ENCODE results near the gene CTAG1B. TPM values are rescaled to one million over a fixed set of nuclear protein-coding genes. Genes with fewer than 3 reads are reported as not detected.

Gene CTAG1B
- total RNA-seq, 1 experiment from 2014 or later = not detected

DNA sequence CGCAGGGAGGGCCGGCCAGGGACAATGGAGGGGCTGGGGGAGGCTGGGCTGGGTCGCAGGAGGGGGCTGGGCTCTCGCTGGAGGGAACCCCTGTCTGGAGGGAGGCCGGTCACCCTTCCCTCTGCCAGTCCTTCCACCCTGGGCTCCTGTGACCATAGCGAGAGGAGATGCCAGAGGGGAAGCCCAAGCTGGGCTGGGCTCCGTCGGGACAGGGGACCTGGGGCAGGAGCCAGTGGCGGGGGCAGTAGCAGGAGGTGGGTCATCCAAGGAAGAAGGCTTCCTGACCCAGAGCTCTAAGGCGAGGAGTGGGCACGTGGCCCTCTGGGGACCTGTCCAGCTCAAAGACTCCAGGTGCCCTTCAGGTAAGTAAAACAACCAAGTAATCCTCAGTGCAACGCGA, 16.9 kb downstream of the CTAG1B start (continued):
- TF ChIP-seq CBX3 (IDR thresholded peaks at IDR 0.05; ENCODE audit: low read depth) (no peak), SP1 (IDR thresholded peaks at IDR 0.05; ENCODE audit: low read depth) (no peak), EZH2phosphoT487 (IDR thresholded peaks at IDR 0.05; ENCODE audit: borderline replicate concordance) (no peak), ELF1 (IDR thresholded peaks at IDR 0.05; ENCODE audit: borderline replicate concordance, low read depth) (no peak), POLR2AphosphoS5 (IDR thresholded peaks at IDR 0.05; ENCODE audit: low read depth, low read length) (no peak), POLR2A (IDR thresholded peaks at IDR 0.05; ENCODE audit: borderline replicate concordance, extremely low read depth, insufficient read depth, insufficient read length) (no peak), EZH2 (IDR thresholded peaks at IDR 0.05) (no peak), EGR1 (IDR thresholded peaks at IDR 0.05; ENCODE audit: low read depth) (no peak), JUND (IDR thresholded peaks at IDR 0.05) (no peak), CEBPB (IDR thresholded peaks at IDR 0.05; ENCODE audit: low read depth) (no peak)
- TF ChIP-seq, protein P1, sequence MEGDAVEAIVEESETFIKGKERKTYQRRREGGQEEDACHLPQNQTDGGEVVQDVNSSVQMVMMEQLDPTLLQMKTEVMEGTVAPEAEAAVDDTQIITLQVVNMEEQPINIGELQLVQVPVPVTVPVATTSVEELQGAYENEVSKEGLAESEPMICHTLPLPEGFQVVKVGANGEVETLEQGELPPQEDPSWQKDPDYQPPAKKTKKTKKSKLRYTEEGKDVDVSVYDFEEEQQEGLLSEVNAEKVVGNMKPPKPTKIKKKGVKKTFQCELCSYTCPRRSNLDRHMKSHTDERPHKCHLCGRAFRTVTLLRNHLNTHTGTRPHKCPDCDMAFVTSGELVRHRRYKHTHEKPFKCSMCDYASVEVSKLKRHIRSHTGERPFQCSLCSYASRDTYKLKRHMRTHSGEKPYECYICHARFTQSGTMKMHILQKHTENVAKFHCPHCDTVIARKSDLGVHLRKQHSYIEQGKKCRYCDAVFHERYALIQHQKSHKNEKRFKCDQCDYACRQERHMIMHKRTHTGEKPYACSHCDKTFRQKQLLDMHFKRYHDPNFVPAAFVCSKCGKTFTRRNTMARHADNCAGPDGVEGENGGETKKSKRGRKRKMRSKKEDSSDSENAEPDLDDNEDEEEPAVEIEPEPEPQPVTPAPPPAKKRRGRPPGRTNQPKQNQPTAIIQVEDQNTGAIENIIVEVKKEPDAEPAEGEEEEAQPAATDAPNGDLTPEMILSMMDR (IDR thresholded peaks at IDR 0.05 in 2 of 3, conservative IDR thresholded peaks at IDR 0.05 in 1 of 3; ENCODE audit: borderline replicate concordance in 1 of 3, insufficient read depth in 1 of 3, low read depth in 2 of 3, low read length in 2 of 3) = no peak
- TF ChIP-seq, protein P2, sequence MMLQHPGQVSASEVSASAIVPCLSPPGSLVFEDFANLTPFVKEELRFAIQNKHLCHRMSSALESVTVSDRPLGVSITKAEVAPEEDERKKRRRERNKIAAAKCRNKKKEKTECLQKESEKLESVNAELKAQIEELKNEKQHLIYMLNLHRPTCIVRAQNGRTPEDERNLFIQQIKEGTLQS (IDR thresholded peaks at IDR 0.05) = no peak

DNA sequence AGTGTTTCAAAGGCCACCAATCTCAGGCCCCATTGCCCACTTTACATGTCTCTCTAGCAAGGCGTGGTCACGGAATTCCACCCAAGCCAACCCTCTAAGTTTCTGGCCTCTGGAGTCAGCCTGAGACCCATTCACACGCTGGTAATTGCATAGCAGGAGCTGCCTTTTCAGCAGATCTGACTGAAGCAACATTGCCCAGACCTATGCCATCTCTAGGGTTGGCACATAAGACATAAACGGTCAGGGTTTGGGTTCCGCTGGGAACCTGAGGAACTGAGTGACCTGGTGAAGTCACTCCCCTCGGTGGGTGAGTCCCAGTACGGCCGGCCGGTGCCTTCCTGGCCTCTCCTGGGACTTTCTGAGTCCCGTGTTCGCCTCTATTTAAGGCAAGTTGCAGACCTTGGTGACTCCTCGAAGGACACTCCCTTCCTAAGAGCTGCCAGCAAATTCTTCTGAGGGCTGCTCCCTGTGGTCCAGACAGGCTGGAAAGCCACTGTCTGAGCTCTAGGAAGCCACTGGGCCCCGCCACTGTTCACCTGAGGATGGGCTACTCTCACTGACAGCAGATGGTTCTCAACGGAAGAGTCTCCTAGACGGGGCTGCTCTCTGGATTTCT, 18.2 kb downstream of the CTAG1B start:
- ChIA-PET CTCF (no interaction called here), POLR2A (no interaction called here), RAD21 (ENCODE audit: low non-redundant PET in 1 of 2, low total read pairs in 2 of 2, uncharacterized antibody in 2 of 2, unreplicated experiment in 2 of 2) (no interaction called here)
- TF ChIP-seq ZFX (IDR thresholded peaks at IDR 0.05) (no peak), RAD21 (IDR thresholded peaks at IDR 0.05; ENCODE audit: low read depth) (no peak), POLR2AphosphoS5 (IDR thresholded peaks at IDR 0.05; ENCODE audit: low read depth, low read length) (no peak)
- no TSS peak for BruUV-seq (replicated peaks)
- H3K79me2 ChIP-seq (ENCODE audit: insufficient read depth, low read length) = no peaks in the 10 kb centered on the region
- intact Hi-C loops (cut with micrococcal nuclease) = no loop called here
- ATAC-seq (peak; percentile 60), DNase-seq (ENCODE audit: low read depth, low spot score) (no peak)
- H3K9me2 ChIP-seq (ENCODE audit: insufficient read depth) = no peaks in the 10 kb centered on the region
- no peaks in the 10 kb centered on the region for H3K36me3 ChIP-seq (ENCODE audit: control insufficient read depth in 1 of 2, insufficient read depth in 2 of 2, low read length in 2 of 2)
- H3K9me3 ChIP-seq (ENCODE audit: control insufficient read depth in 1 of 2, insufficient read depth in 1 of 2, low read depth in 1 of 2, low read length in 2 of 2) = no peaks in the 10 kb centered on the region
- H2AFZ ChIP-seq (ENCODE audit: low read depth, low read length, poor library complexity, severe bottlenecking) = peak overlapping the region; percentile 26
- H3K9ac ChIP-seq (ENCODE audit: low read length) = peak overlapping the region; percentile 25; the same call in 1 of the 2 replicates
- peak overlapping the region; percentile 65 for H3K4me2 ChIP-seq (ENCODE audit: low read length)
- peak overlapping the region in 1 of 2 experiments; percentile 13; a peak in 1 of 4 replicates for H3K4me3 ChIP-seq (replicated peaks in 1 of 2; ENCODE audit: low read depth in 1 of 2, low read length in 2 of 2)
- H3K4me1 ChIP-seq (ENCODE audit: control insufficient read depth in 1 of 2, insufficient read depth in 2 of 2, low read length in 2 of 2) = peaks cover 38 to 47% of the 10 kb centered on the region in 2 experiments
- H3K27me3 ChIP-seq (ENCODE audit: insufficient read depth, low read length) = no peaks in the 10 kb centered on the region
- no peaks in the 10 kb centered on the region for H4K20me1 ChIP-seq (ENCODE audit: insufficient read depth)
- peak overlapping the region; percentile 40; the same call in 1 of the 2 replicates for H3K27ac ChIP-seq (ENCODE audit: low read depth, low read length)
